Peyer's patch (tissue), 4 donors: ENCODE measurements around the gene C13orf46. TPM values are rescaled to one million over a fixed set of nuclear protein-coding genes. Genes with fewer than 3 reads are reported as not detected.
"Not testable (repeated sequence)": the region's sequence is repeated elsewhere in the genome, so short reads cannot be mapped to it uniquely, and the experiment has no call there.

Source experiments
- DNase-seq, 3 donors: peaks; one replicate each; pipeline ENCODE4 v3.0.0-alpha.2; 2017 to 2019
- H3K27ac ChIP-seq, 4 donors: fragments of 200-600 bp; sonication (generic); one replicate each; pipeline ENCODE4 v1.5.1; 2016 to 2019
- H3K27me3 ChIP-seq, 2 donors: fragments of 200-600 bp; sonication (generic); one replicate each; pipeline ENCODE4 v1.5.1; 2019
- H3K36me3 ChIP-seq, 3 donors: fragments of 200-600 bp; sonication (generic); one replicate each; pipeline ENCODE4 v1.5.1; 2016 to 2019
- H3K4me1 ChIP-seq, 4 donors: fragments of 200-600 bp; sonication (generic); one replicate each; pipeline ENCODE4 v1.5.1; 2016 to 2019
- H3K4me3 ChIP-seq, 4 donors: fragments of 200-600 bp; sonication (generic); 1 replicate in 3 of 4; 2 replicates in 1 of 4; pipeline ENCODE4 v1.5.1; 2016 to 2019; ENCODE audit warnings: mild to moderate bottlenecking in 1 of 4
- H3K9me3 ChIP-seq, 4 donors: fragments of 200-600 bp; sonication (generic); one replicate each; pipeline ENCODE4 v1.5.1; 2016 to 2019; ENCODE audit warnings: mild to moderate bottlenecking in 1 of 4
- POLR2A ChIP-seq, 2 donors: fragments of 450-650 bp; IDR thresholded peaks; one replicate each; pipeline ENCODE4 v1.5.1; 2017; ENCODE audit warnings: antibody characterized with exemption in 2 of 2, mild to moderate bottlenecking in 2 of 2, moderate library complexity in 2 of 2
- total RNA-seq, 4 donors: library from RNA; depleted of rRNA; stranded (reverse); fragments of >200 nt; gene quantifications; one replicate each; pipeline ENCODE4 v1.1.0, GENCODE V29; 2016
- TF ChIP-seq, protein P1 (sequence below), 6 experiments: fragments of 450-650 bp in 4 of 6; fragments of 200-600 bp in 2 of 6; sonication (generic) in 1 of 6; IDR thresholded peaks; one replicate each; pipeline ENCODE4 v1.5.1; 2017 to 2019; ENCODE audit warnings: antibody characterized with exemption in 6 of 6, mild to moderate bottlenecking in 3 of 6, moderate library complexity in 1 of 6

C13orf46 gene
- total RNA-seq, 4 donors from 2014 or later: 0.35 to 0.83 TPM; not detected in 2

DNA sequence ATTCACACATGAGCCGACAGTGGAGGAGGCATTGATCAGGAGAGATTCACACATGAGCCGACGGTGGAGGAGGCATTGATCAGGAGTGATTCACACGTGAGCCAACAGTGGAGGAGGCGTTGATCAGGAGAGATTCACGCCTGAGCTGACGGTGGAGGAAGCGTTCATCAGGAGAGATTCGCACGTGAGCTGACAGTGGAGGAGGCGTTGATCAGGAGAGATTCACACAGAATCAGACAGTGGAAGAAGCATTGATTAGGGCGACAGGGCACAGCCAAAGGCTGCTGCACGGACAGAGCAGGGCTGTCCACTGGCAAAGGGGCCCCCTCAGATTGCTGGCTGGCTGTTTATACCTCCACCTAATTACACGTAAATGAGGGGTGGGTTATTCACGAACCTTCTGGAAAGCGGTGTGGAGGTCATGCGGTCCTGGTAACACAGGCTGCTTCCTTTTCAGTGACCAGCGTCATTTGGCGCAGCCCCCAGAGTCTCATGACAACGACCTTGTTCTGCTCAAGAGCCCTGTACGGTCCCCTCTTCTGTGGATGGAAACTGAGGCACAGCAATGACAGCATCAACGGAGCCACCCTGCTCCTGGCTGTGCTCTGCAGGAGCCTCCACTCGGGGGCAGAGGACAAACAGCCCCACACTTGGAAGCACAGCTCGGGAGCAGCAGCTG, 59.4 kb downstream of the C13orf46 start:
- TF ChIP-seq, protein P1, sequence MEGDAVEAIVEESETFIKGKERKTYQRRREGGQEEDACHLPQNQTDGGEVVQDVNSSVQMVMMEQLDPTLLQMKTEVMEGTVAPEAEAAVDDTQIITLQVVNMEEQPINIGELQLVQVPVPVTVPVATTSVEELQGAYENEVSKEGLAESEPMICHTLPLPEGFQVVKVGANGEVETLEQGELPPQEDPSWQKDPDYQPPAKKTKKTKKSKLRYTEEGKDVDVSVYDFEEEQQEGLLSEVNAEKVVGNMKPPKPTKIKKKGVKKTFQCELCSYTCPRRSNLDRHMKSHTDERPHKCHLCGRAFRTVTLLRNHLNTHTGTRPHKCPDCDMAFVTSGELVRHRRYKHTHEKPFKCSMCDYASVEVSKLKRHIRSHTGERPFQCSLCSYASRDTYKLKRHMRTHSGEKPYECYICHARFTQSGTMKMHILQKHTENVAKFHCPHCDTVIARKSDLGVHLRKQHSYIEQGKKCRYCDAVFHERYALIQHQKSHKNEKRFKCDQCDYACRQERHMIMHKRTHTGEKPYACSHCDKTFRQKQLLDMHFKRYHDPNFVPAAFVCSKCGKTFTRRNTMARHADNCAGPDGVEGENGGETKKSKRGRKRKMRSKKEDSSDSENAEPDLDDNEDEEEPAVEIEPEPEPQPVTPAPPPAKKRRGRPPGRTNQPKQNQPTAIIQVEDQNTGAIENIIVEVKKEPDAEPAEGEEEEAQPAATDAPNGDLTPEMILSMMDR (IDR thresholded peaks at IDR 0.05): no peak
- TF ChIP-seq POLR2A (IDR thresholded peaks at IDR 0.05): no peak
- DNase-seq: peak in 1 of 3 donors; percentile 28
- no peaks in the 10 kb centered on the region for H3K4me1 ChIP-seq
- H3K36me3 ChIP-seq: no peaks in the 10 kb centered on the region
- no peaks in the 10 kb centered on the region for H3K9me3 ChIP-seq
- no peak overlapping the region for H3K27ac ChIP-seq
- no peak overlapping the region for H3K4me3 ChIP-seq
- H3K27me3 ChIP-seq: peaks cover 0 to 5% of the 10 kb centered on the region in 2 donors

GRCh38 chr13:113913838-113914237, 60.0 kb downstream of the C13orf46 start:
- not testable (repeated sequence) for H3K4me3 ChIP-seq, H3K4me1 ChIP-seq, DNase-seq, H3K9me3 ChIP-seq, H3K27me3 ChIP-seq, H3K36me3 ChIP-seq, H3K27ac ChIP-seq

DNA sequence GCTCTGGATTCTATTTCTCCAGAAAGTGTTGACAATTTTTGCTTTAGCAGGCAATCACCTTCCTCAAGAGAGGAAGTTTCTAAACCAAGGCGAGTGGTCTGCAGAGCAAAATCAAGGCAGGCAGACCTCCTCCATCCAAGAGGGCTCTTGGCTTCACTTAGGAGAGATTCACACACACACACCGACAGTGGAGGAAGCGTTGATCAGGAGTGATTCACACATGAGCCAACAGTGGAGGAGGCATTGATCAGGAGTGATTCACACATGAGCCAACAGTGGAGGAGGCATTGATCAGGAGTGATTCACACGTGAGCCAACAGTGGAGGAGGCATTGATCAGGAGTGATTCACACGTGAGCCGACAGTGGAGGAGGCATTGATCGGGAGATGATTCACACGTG, 60.5 kb downstream of the C13orf46 start:
- not testable (repeated sequence) for H3K4me1 ChIP-seq, H3K9me3 ChIP-seq, H3K36me3 ChIP-seq, H3K27me3 ChIP-seq, H3K27ac ChIP-seq, H3K4me3 ChIP-seq, DNase-seq

DNA sequence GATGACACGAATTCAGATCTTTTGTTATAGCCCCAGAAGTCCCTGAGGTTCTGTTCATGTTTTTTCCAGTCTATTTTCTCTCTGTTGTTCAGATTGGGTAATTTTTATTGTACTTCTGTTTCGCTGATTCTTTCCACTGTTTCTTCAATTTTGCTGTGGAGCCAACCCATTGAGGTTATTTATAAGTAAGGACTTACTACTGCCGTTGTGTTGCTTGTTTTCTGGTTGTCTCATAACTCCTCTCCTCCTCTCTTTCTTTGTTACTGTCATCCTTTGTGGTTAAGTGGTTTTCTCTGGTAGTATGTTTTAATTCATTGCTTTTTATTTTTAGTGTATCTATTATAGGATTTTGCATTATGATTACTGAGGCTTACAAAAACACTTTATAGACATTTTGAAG, 61.3 kb downstream of the C13orf46 start:
- TF ChIP-seq POLR2A (IDR thresholded peaks at IDR 0.05): no peak
- TF ChIP-seq, protein P1 (IDR thresholded peaks at IDR 0.05): no peak
- DNase-seq: no peak

GRCh38 chr13:113907635-113908617, 66.0 kb downstream of the C13orf46 start:
- peak in 1 of 3 donors; percentile 65 for DNase-seq

More for the DNA sequence above, 61.3 kb downstream of the C13orf46 start:
- H3K4me3 ChIP-seq: no peak overlapping the region
- peaks cover 0 to 5% of the 10 kb centered on the region in 2 donors for H3K27me3 ChIP-seq
- no peak overlapping the region for H3K27ac ChIP-seq
- no peaks in the 10 kb centered on the region for H3K36me3 ChIP-seq
- H3K4me1 ChIP-seq: peaks cover 0 to 8% (median 0%) of the 10 kb centered on the region in 4 donors
- no peaks in the 10 kb centered on the region for H3K9me3 ChIP-seq

DNA sequence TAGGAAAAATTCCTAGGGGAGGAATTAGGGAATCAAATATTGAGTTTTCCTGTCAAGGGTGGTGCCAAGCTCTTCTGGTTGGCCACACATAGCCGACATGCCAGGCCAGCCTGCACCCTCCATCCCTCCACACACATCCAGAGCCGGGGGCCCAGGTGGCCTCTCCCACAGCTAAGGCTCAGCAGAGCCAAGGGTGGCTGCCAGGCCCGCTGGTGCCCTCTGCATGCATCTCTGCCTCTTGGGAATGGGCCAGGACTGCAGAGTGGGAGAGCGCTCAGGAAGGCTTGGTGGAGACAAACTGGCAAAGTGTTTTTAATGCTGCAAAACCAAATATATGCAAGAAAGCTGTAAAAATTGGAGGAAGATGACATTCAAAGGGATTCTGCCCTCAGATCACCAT, 67.3 kb downstream of the C13orf46 start:
- no peak overlapping the region for H3K4me3 ChIP-seq
- peaks cover 0 to 8% (median 0%) of the 10 kb centered on the region in 4 donors for H3K4me1 ChIP-seq
- H3K27ac ChIP-seq: no peak overlapping the region
- H3K9me3 ChIP-seq: no peaks in the 10 kb centered on the region
- no peaks in the 10 kb centered on the region for H3K27me3 ChIP-seq
- no peak for TF ChIP-seq POLR2A (IDR thresholded peaks at IDR 0.05)
- TF ChIP-seq, protein P1 (IDR thresholded peaks at IDR 0.05): no peak
- no peaks in the 10 kb centered on the region for H3K36me3 ChIP-seq
- DNase-seq: no peak

More at GRCh38 chr13:113907635-113908617, 66.0 kb downstream of the C13orf46 start:
- Histone ChIP-seq H3K27ac (no peak overlapping the region), H3K4me1 (peaks cover 0 to 8% (median 0%) of the 10 kb centered on the region in 4 donors), H3K9me3 (no peaks in the 10 kb centered on the region), H3K4me3 (no peak overlapping the region), H3K27me3 (no peaks in the 10 kb centered on the region), H3K36me3 (no peaks in the 10 kb centered on the region)
- no peak for TF ChIP-seq POLR2A (IDR thresholded peaks at IDR 0.05)
- TF ChIP-seq, protein P1 (IDR thresholded peaks at IDR 0.05): no peak
